Gastrocnemius medialis (tissue), 4 donors: Measurements from ENCODE around the gene DHX34.

Experiments used
- CTCF ChIP-seq, 5 experiments: fragments of 450-650 bp in 3 of 5; fragments of 200-600 bp in 2 of 5; sonication (generic) in 2 of 5; IDR thresholded peaks in 4 of 5; conservative IDR thresholded peaks in 1 of 5; 1 replicate in 4 of 5; 2 replicates in 1 of 5; pipeline ENCODE4 v1.5.1; 2016 to 2019; ENCODE audit warnings: antibody characterized with exemption in 5 of 5, mild to moderate bottlenecking in 3 of 5, moderate library complexity in 3 of 5
- POLR2A ChIP-seq, 2 donors: fragments of 450-650 bp; IDR thresholded peaks; one replicate each; pipeline ENCODE4 v1.6.1; 2017; ENCODE audit warnings: antibody characterized with exemption in 2 of 2, mild to moderate bottlenecking in 2 of 2, moderate library complexity in 2 of 2

GRCh38 chr19:47363758-47364531 lies 14.8 kb downstream of the DHX34 start:
- no peak for TF ChIP-seq CTCF (IDR thresholded peaks at IDR 0.05 in 4 of 5, conservative IDR thresholded peaks at IDR 0.05 in 1 of 5)
- no peak for TF ChIP-seq POLR2A (IDR thresholded peaks at IDR 0.05)
